HG03066 (cell line): ENCODE results near the gene BCL11B.

Experiments used
- ATAC-seq: cut with Tn5 transposase; IDR thresholded peaks from one replicate; pipeline ENCODE4 v1.9.1; 2021; ENCODE audit warnings: low read depth; ENCODE audit not compliant: unreplicated experiment

The BCL11B gene

GRCh38 chr14:99271951-99272631, at the start of gene BCL11B:
Gene BCL11B (minus strand): TSS chr14:99272197. CDS start chr14:99271218, 979 bp downstream.
- ATAC-seq: peak; percentile 62

GRCh38 chr14:99321236-99321925, 49.4 kb upstream of the BCL11B start:
- no peak for ATAC-seq

- ATAC-seq: no peak
These were observed 48.7 kb upstream of the BCL11B start for GRCh38 chr14:99320621-99321235.

- ATAC-seq: no peak
These were observed 48.1 kb upstream of the BCL11B start for GRCh38 chr14:99320105-99320572.

GRCh38 chr14:99318959-99319295, 46.9 kb upstream of the BCL11B start:
- no peak for ATAC-seq

- ATAC-seq: no peak
These were observed 46.3 kb upstream of the BCL11B start for GRCh38 chr14:99318091-99318958.

GRCh38 chr14:99317231-99318090, 45.5 kb upstream of the BCL11B start:
- ATAC-seq: no peak

GRCh38 chr14:99316281-99317163, 44.5 kb upstream of the BCL11B start:
- no peak for ATAC-seq

- ATAC-seq: no peak
These were observed 43.2 kb upstream of the BCL11B start for GRCh38 chr14:99315197-99315596.

GRCh38 chr14:99314623-99315022, 42.6 kb upstream of the BCL11B start:
- ATAC-seq: no peak

GRCh38 chr14:99313234-99313633, 41.2 kb upstream of the BCL11B start:
- no peak for ATAC-seq

- ATAC-seq: no peak
These were observed 40.1 kb upstream of the BCL11B start for GRCh38 chr14:99312106-99312505.

GRCh38 chr14:99309220-99309766, 37.3 kb upstream of the BCL11B start:
- ATAC-seq: no peak

- no peak for ATAC-seq
These were observed 32.2 kb upstream of the BCL11B start for GRCh38 chr14:99304208-99304607.

- no peak for ATAC-seq
These were observed 28.2 kb upstream of the BCL11B start for GRCh38 chr14:99300190-99300589.

- ATAC-seq: no peak
These were observed 24.5 kb upstream of the BCL11B start for GRCh38 chr14:99296517-99296916.

- no peak for ATAC-seq
These were observed 17.6 kb upstream of the BCL11B start for GRCh38 chr14:99289394-99290189.

- no peak for ATAC-seq
These were observed 17.0 kb upstream of the BCL11B start for GRCh38 chr14:99288948-99289347.
